K562 (cell line): ENCODE results near the gene FCHO1. TPM values are rescaled to one million over a fixed set of nuclear protein-coding genes. Genes with fewer than 3 reads are reported as not detected.

ENCODE experiments used
- FOXM1 ChIP-seq, 2 experiments: fragments of 450-650 bp in 1 of 2; sonication (generic) in 1 of 2; formaldehyde crosslinking in 1 of 2; IDR thresholded peaks; 2 replicates each; pipeline versions ENCODE4 v1.6.1 to v1.9.0; 2017 to 2022; ENCODE audit warnings: low read depth in 2 of 2, mild to moderate bottlenecking in 2 of 2, missing genetic modification reagents in 1 of 2, moderate library complexity in 1 of 2
- HDAC2 ChIP-seq: fragments of 450-650 bp; IDR thresholded peaks from 2 replicates; pipeline ENCODE4 v1.6.1; 2016; ENCODE audit warnings: mild to moderate bottlenecking
- JUND ChIP-seq, 2 experiments: IDR thresholded peaks; 2 replicates in 1 of 2; 3 replicates in 1 of 2; pipeline ENCODE4 v1.6.1; 2011; ENCODE audit warnings: borderline replicate concordance in 2 of 2, low read depth in 2 of 2, low read length in 2 of 2, improper control_type of control experiment in 1 of 2, missing biosample characterization in 1 of 2, missing genetic modification characterization in 1 of 2, missing genetic modification reagents in 1 of 2
- MAFG ChIP-seq: fragments of 450-650 bp; conservative IDR thresholded peaks from 2 replicates; pipeline ENCODE4 v1.6.1; 2016; ENCODE audit warnings: missing genetic modification characterization, missing compliant biosample characterization
- NFXL1 ChIP-seq: fragments of 450-650 bp; formaldehyde crosslinking; IDR thresholded peaks from 2 replicates; pipeline ENCODE4 v1.4.0; 2021; ENCODE audit warnings: mild to moderate bottlenecking
- RREB1 ChIP-seq: fragments of 250-450 bp; sonication (Bioruptor Pico); IDR thresholded peaks from 2 replicates; pipeline ENCODE4 v1.4.0; 2020
- SREBF1 ChIP-seq: fragments of 150-350 bp; IDR thresholded peaks from 2 replicates; pipeline ENCODE4 v1.6.1; 2014; ENCODE audit warnings: antibody characterized with exemption, low read depth, low read length, borderline replicate concordance
- SREBF2 ChIP-seq: sonication (generic); formaldehyde crosslinking; IDR thresholded peaks from 2 replicates; pipeline ENCODE4 v1.4.0; 2020; ENCODE audit warnings: mild to moderate bottlenecking, missing genetic modification reagents
- TARDBP ChIP-seq: fragments of 450-650 bp; IDR thresholded peaks from 2 replicates; pipeline ENCODE4 v1.6.1; 2016
- TCF15 ChIP-seq: fragments of 250-450 bp; sonication (Bioruptor Pico); IDR thresholded peaks from 2 replicates; pipeline ENCODE4 v1.8.0; 2022; ENCODE audit warnings: moderate library complexity, mild to moderate bottlenecking, inconsistent platforms
- YBX1 ChIP-seq: fragments of 450-650 bp; IDR thresholded peaks from 2 replicates; pipeline ENCODE4 v1.7.1; 2016; ENCODE audit warnings: mild to moderate bottlenecking
- ZNF12 ChIP-seq: sonication (generic); formaldehyde crosslinking; IDR thresholded peaks from 2 replicates; pipeline ENCODE4 v1.4.0; 2020; ENCODE audit warnings: mild to moderate bottlenecking, missing genetic modification reagents
- ZNF124 ChIP-seq: sonication (generic); formaldehyde crosslinking; IDR thresholded peaks from 2 replicates; pipeline ENCODE4 v1.8.1; 2022; ENCODE audit warnings: missing genetic modification reagents
- ZNF277 ChIP-seq: fragments of 250-450 bp; sonication (Bioruptor Pico); IDR thresholded peaks from 2 replicates; pipeline ENCODE4 v1.8.0; 2022; ENCODE audit warnings: inconsistent platforms, mild to moderate bottlenecking, moderate library complexity, borderline replicate concordance
- ZNF584 ChIP-seq: fragments of 200-800 bp; sonication (Bioruptor generic); IDR thresholded peaks from 2 replicates; pipeline ENCODE4 v1.6.1; 2016; ENCODE audit warnings: low read depth, mild to moderate bottlenecking, missing genetic modification characterization, missing compliant biosample characterization
- polyA plus RNA-seq, 8 experiments: library from polyadenylated mRNA; depleted of rRNA in 4 of 8; stranded (reverse) in 5 of 8; unstranded in 3 of 8; fragments of >200 nt; fragmentation: Nextera tagmentation in 2 of 8; fragmentation: Illumina TruSeq in 1 of 8; extraction: Ambion mirVana in 2 of 8; extraction: Trizol in 1 of 8; gene quantifications; 2 replicates each; pipeline versions ENCODE4 v1.2.1 to v1.2.3, GENCODE V29; 2011 to 2014; ENCODE audit warnings: inconsistent platforms in 1 of 8, missing spikeins in 1 of 8
- total RNA-seq, 7 experiments: library from RNA; depleted of rRNA in 6 of 7; stranded (reverse); fragments of >200 nt in 6 of 7; fragmentation: Illumina TruSeq in 2 of 7; extraction: Trizol in 2 of 7; gene quantifications; 2 replicates each; pipeline versions ENCODE4 v1.2.1 to v1.2.3, GENCODE V29; 2011 to 2021; ENCODE audit warnings: low replicate concordance in 1 of 7

FCHO1 gene
- total and polyA plus RNA-seq, 9 of the 15 experiments (the other 6 are each of a cell fraction or from before 2014, with no cell fraction given) = 0.21 to 58.9 (median 18.3) TPM

- no peak for TF ChIP-seq YBX1
- no peak for TF ChIP-seq ZNF584 (CRISPR knock-in tag)
- no peak for TF ChIP-seq SREBF1
- 0 out of 2 replicates have a peak, but pooled peaks have one; percentile 21 for TF ChIP-seq JUND (IDR thresholded peaks at IDR 0.05; ENCODE audit: borderline replicate concordance, low read depth, low read length)
- TF ChIP-seq JUND (tag; IDR thresholded peaks at IDR 0.05; ENCODE audit: borderline replicate concordance, low read depth, low read length) = no peak
- no peak for TF ChIP-seq ZNF124 (CRISPR knock-in tag)
- TF ChIP-seq HDAC2 = peak; percentile 89
- no peak for TF ChIP-seq TARDBP
- TF ChIP-seq TCF15 (CRISPR knock-in tag) = no peak
- no peak for TF ChIP-seq MAFG
- no peak for TF ChIP-seq ZNF12 (CRISPR knock-in tag)
- TF ChIP-seq RREB1 = no peak
- TF ChIP-seq FOXM1 (IDR thresholded peaks at IDR 0.05; ENCODE audit: low read depth) = no peak
- no peak for TF ChIP-seq FOXM1 (CRISPR knock-in tag; IDR thresholded peaks at IDR 0.05; ENCODE audit: low read depth)
- no peak for TF ChIP-seq NFXL1 (CRISPR knock-in tag)
- no peak for TF ChIP-seq SREBF2
- TF ChIP-seq ZNF277 (CRISPR knock-in tag) = no peak
These were observed 43.6 kb downstream of the FCHO1 start, which contains the start of gene B3GNT3 (continued) for GRCh38 chr19:17794731-17795494.
